Ovary (tissue), 9 donors: ENCODE data around the gene VAPA. TPM values are rescaled to one million over a fixed set of nuclear protein-coding genes. Genes with fewer than 3 reads are reported as not detected.

Source experiments
- DNase-seq, 5 donors: peaks; one replicate each; pipeline ENCODE4 v3.0.0-alpha.2; 2019 to 2020
- H3K27ac ChIP-seq, 2 donors: fragments of 200-600 bp; one replicate each; pipeline versions ENCODE4 v1.5.1 to v1.8.0; 2019 to 2022
- H3K27me3 ChIP-seq: fragments of 200-600 bp; one replicate; pipeline ENCODE4 v1.8.0; 2022
- H3K36me3 ChIP-seq: fragments of 200-600 bp; sonication (generic); one replicate; pipeline ENCODE4 v1.5.1; 2019
- H3K4me1 ChIP-seq: one replicate; pipeline ENCODE4 v1.8.1; 2013; ENCODE audit warnings: mild to moderate bottlenecking, moderate library complexity; ENCODE audit not compliant: insufficient read depth
- H3K4me3 ChIP-seq: fragments of 200-600 bp; sonication (generic); one replicate; pipeline ENCODE4 v1.5.1; 2017
- H3K9me3 ChIP-seq, 2 donors: fragments of 200-600 bp in 1 of 2; sonication (generic) in 1 of 2; one replicate each; pipeline versions ENCODE4 v1.5.1 to v1.8.1; 2013 to 2019; ENCODE audit warnings: mild to moderate bottlenecking in 1 of 2, moderate library complexity in 1 of 2
- EP300 ChIP-seq: sonication (generic); formaldehyde crosslinking; IDR thresholded peaks from one replicate; pipeline ENCODE4 v1.6.1; 2017; ENCODE audit warnings: antibody characterized with exemption
- POLR2A ChIP-seq: fragments of 450-650 bp; IDR thresholded peaks from one replicate; pipeline ENCODE4 v1.6.1; 2017; ENCODE audit warnings: antibody characterized with exemption, mild to moderate bottlenecking, moderate library complexity
- whole genome bisulfite sequencing, 3 donors: extraction: QIAGEN DNeasy Blood & Tissue Kit in 1 of 3; methylation state at CpG; one replicate each; pipeline versions ENCODE4 v1.1.5 to v1.1.7; 2013 to 2017; 5-methylcytosine and 5-hydroxymethylcytosine counted together
- intact Hi-C, 4 donors: fragments of 100-400 bp; cut with DNase I; formaldehyde crosslinking; loops; one replicate each; pipeline versions ENCODE4 v1.11.0 to v1.15.1; 2022 to 2023
- polyA plus RNA-seq, 2 donors: library from polyadenylated mRNA; stranded (reverse); fragments of 200-250 nt in 1 of 2; fragments of 350-450 nt in 1 of 2; fragmentation: Illumina TruSeq in 1 of 2; extraction: RNeasy Lipid Tissue Mini Kit (QIAGEN cat#74804) in 1 of 2; gene quantifications; one replicate each; pipeline ENCODE4 v1.2.3, GENCODE V29; 2013 to 2014
- total RNA-seq, 7 donors: library from RNA; depleted of rRNA in 2 of 7; stranded (reverse); fragments of >200 nt in 2 of 7; fragmentation: NEBNext Ultra II Directional in 3 of 7; extraction: Animal tissue kit (Norgen Biotek cat#: 25700) in 3 of 7; gene quantifications; one replicate each; pipeline versions ENCODE4 v1.1.0 to v1.2.4, GENCODE V29; 2016 to 2023
- TF ChIP-seq, protein P1 (sequence below), 3 donors: fragments of 450-650 bp in 2 of 3; fragments of 200-600 bp in 1 of 3; IDR thresholded peaks; one replicate each; pipeline versions ENCODE4 v1.5.1 to v1.8.0; 2016 to 2022; ENCODE audit warnings: antibody characterized with exemption in 3 of 3, mild to moderate bottlenecking in 1 of 3
- donor health status: DM: no; HTN: no; CAD: no; lungs with moderate emphysema.
- donor health status: DM: no; HTN: no; CAD: no.
- donor health status: Bipolar disorder and iron deficiency.
- donor health status: DM: yes; HTN: yes; CAD: no.
- donor health status: DM: no; HTN: no; CAD: no.
- donor health status: DM: yes; HTN: yes; CAD: no.

The VAPA gene
- total and polyA plus RNA-seq, 9 donors, result 164 to 369 (median 254) TPM

DNA sequence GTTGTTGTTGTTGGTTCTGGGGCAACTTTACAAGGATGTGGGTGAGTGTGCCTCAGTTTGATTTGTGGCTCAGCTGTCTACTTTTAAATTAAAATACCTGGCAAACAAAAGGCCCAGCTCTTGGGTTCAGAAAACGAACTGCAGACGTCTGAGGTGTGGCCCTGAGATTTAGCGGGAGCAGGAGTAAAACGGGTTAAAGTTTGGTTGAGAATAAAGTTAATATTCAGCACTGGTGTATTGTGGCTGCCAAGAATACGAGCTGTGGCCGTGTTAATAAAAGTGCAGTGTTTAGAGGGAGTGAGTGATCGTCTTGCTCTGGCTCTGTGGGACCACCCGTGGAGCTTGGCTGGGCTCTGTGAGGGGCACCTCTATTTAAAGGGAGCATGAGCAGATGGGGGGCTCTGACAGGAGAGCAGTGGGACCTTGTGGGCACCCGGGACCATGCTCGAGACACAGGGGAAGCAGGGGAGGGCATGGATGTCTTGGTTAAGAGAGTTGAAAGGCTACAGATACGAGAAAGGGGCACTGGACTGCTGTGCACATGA is 80.3 kb downstream of the VAPA start:
- H3K27me3 ChIP-seq, result no peaks in the 10 kb centered on the region
- no peak overlapping the region for H3K27ac ChIP-seq

GRCh38 chr18:9994701-9995235 is 81.0 kb downstream of the VAPA start:
- intact Hi-C loops, result no loop called here
- WGBS, 3 donors, result 50 to 69% (median 66%) methylated on average over 6 of the region's 6 CpGs

More for the DNA sequence above, 80.3 kb downstream of the VAPA start:
- TF ChIP-seq POLR2A (no peak), EP300 (no peak)
- TF ChIP-seq, protein P1, sequence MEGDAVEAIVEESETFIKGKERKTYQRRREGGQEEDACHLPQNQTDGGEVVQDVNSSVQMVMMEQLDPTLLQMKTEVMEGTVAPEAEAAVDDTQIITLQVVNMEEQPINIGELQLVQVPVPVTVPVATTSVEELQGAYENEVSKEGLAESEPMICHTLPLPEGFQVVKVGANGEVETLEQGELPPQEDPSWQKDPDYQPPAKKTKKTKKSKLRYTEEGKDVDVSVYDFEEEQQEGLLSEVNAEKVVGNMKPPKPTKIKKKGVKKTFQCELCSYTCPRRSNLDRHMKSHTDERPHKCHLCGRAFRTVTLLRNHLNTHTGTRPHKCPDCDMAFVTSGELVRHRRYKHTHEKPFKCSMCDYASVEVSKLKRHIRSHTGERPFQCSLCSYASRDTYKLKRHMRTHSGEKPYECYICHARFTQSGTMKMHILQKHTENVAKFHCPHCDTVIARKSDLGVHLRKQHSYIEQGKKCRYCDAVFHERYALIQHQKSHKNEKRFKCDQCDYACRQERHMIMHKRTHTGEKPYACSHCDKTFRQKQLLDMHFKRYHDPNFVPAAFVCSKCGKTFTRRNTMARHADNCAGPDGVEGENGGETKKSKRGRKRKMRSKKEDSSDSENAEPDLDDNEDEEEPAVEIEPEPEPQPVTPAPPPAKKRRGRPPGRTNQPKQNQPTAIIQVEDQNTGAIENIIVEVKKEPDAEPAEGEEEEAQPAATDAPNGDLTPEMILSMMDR (IDR thresholded peaks at IDR 0.05), result no peak
- intact Hi-C loops, result no loop called here
- no peaks in the 10 kb centered on the region for H3K9me3 ChIP-seq
- peaks cover 10% of the 10 kb centered on the region for H3K4me1 ChIP-seq
- DNase-seq, result no peak
- no peaks in the 10 kb centered on the region for H3K36me3 ChIP-seq
- H3K4me3 ChIP-seq, result no peak overlapping the region
- WGBS, 3 donors, result 22 to 44% (median 29%) methylated on average over 11 of the region's 11 CpGs

GRCh38 chr18:9995631-9996030 is 81.8 kb downstream of the VAPA start:
- H3K4me1 ChIP-seq, result peaks cover 10% of the 10 kb centered on the region
- H3K27ac ChIP-seq, result no peak overlapping the region
- no peaks in the 10 kb centered on the region for H3K27me3 ChIP-seq
- no peak for TF ChIP-seq POLR2A
- TF ChIP-seq, protein P1 (IDR thresholded peaks at IDR 0.05), result no peak
- no peak for TF ChIP-seq EP300
- no peaks in the 10 kb centered on the region for H3K36me3 ChIP-seq
- intact Hi-C loops, result no loop called here
- 89 to 95% (median 94%) methylated on average over 2 of the region's 2 CpGs for WGBS, 3 donors
- no peaks in the 10 kb centered on the region for H3K9me3 ChIP-seq
- no peak overlapping the region for H3K4me3 ChIP-seq
- no peak for DNase-seq

More at GRCh38 chr18:9994701-9995235, 81.0 kb downstream of the VAPA start:
- Histone ChIP-seq H3K27me3 (no peaks in the 10 kb centered on the region), H3K36me3 (no peaks in the 10 kb centered on the region), H3K9me3 (no peaks in the 10 kb centered on the region), H3K4me3 (no peak overlapping the region), H3K4me1 (peaks cover 10% of the 10 kb centered on the region), H3K27ac (no peak overlapping the region)
- TF ChIP-seq EP300, result no peak
- no peak for TF ChIP-seq POLR2A
- TF ChIP-seq, protein P1 (IDR thresholded peaks at IDR 0.05), result no peak
- no peak for DNase-seq

DNA sequence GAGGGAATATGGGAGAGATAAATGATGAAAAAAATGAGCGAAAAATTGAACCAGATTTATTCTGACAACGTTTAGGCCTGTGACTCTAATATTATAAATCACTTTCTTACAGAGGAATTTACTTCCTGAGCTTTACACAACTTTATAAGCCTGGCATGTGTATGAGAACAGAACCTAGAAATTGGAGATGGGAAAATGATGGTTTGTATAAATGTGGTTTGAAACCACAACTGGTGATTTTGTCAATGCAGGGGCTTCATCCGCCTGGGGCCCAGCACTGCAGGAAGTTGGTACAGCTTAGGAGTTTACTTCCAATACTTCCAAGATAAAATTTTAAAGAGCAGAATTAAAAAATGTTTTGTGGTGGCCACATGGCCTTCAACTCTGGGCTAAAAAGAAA is 82.3 kb downstream of the VAPA start:
- Histone ChIP-seq H3K27ac (no peak overlapping the region), H3K36me3 (no peaks in the 10 kb centered on the region), H3K4me3 (no peak overlapping the region), H3K4me1 (peaks cover 10% of the 10 kb centered on the region), H3K9me3 (no peaks in the 10 kb centered on the region), H3K27me3 (no peaks in the 10 kb centered on the region)
- TF ChIP-seq, protein P1 (IDR thresholded peaks at IDR 0.05), result no peak
- TF ChIP-seq POLR2A, result no peak
- TF ChIP-seq EP300, result no peak
- no peak for DNase-seq
- 59 to 76% (median 70%) methylated on average over 3 of the region's 3 CpGs for WGBS, 3 donors
- intact Hi-C loops, result no loop called here
